HPDE6-E6E7 (cell line): Measurements from ENCODE around the gene CLN5.
A peak's percentile ranks its signal among the peaks of the same experiment; 100 is the strongest.
"Not testable (repeated sequence)": the region's sequence is repeated elsewhere in the genome, so short reads cannot be mapped to it uniquely, and the experiment has no call there.

Experiments used
- DNase-seq: peaks from one replicate; pipeline ENCODE4 v3.0.0; 2011; ENCODE audit warnings: missing footprints; ENCODE audit errors: extremely low spot score

Gene CLN5

GRCh38 chr13:76975863-76976262 is 16.0 kb upstream of the CLN5 start:
- no peak for DNase-seq

DNA sequence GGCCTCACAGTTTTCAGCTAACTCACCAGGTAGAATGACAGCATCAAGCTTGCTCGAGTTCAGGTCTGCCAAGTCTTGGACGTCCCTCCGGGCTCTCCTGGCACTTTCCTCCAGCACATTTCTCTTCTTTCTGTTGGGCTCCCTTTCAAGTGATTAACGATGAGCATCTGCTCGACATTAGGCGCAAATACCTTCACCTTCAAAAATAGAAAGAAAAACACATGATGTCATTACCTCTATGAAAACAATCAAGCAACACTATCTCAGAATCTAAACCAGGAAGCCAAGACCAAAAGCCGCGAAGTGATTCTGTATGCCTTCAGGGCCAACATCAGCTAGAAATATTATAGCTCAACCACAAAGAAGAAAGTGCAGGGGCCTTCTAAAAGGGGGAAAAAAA is 15.4 kb upstream of the CLN5 start:
- DNase-seq = no peak

DNA sequence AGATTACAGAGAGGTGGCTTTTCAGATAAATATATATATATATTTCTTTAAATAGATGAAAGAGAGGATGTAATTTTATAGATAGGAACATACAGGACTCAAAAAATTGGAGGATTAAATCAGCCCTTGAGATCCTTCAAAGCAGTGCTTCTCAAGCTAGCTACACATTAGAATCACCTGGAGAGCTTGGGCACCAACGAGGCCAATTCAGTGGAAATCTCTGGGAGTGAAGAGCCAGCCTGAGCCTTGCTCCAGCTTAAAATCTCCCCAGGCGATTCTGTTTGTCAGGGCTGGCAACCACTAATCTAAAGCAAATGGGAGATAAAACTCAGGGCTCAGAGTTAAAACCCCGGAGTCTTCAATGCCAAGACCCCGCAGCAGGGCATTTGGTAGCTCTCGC is 15.0 kb upstream of the CLN5 start:
- no peak for DNase-seq

- DNase-seq = peak; percentile 86
These were observed 11.7 kb upstream of the CLN5 start for GRCh38 chr13:76980075-76980718.

DNA sequence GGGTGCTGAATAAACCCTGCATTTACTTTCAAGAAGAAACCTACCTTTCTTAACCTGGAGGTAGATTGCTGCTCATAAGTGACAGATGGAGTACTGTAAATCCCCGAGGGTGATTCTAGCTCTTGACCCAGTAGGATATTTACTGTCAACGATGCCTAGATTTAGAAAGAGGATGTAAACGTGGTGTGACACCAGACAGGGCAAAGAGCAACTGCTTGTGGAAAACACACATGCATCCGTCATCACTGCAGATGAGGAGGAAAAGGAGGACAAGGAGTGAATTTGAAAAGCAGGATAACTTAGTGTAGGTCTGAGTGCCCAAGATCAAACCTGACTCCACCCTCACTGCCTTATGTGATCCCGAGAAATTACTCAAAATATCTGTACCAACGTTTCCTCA is 9.8 kb upstream of the CLN5 start:
- DNase-seq = no peak

DNA sequence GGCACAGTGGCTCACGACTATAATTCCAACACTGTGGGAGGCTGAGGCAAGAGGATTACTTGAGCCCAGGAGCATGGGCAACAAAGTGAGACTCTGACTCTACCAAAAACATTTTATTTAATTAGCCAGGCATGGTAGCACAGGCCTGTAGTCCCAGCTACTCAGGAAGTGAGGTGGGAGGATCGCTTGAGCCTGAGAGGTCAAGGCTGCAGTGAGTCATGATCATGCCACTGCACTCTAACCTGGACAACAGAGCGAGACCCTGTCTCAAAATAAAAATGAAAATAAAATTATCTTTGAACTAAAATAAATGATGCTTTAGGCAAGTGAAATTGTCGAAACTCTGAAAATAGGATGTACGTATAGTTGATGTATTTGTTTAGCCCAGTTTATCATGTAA is 8.2 kb upstream of the CLN5 start:
- DNase-seq = no peak

DNA sequence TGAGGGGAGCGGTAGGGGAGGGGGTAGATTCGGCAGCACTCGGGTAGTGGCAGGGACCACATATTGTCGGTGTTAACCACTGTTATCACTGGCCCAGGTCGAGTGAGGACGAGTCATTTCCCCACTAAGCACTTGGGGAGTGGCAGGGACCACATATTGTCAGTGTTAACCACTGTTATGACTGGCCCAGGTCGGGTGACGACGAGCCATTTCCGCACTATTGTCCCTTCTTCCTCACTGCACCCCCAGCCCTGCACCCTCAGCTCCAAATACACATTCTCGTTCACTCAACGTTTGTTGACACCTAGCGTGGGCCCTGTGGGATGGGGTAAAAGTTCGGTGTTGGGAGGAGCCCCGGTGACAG is 467 bp upstream of the CLN5 start:
- no peak for DNase-seq

- DNase-seq = no peak
These were observed 694 bp downstream of the CLN5 start for GRCh38 chr13:76992548-76993001.

- no peak for DNase-seq
These were observed 1.1 kb downstream of the CLN5 start for GRCh38 chr13:76993021-76993420.

DNA sequence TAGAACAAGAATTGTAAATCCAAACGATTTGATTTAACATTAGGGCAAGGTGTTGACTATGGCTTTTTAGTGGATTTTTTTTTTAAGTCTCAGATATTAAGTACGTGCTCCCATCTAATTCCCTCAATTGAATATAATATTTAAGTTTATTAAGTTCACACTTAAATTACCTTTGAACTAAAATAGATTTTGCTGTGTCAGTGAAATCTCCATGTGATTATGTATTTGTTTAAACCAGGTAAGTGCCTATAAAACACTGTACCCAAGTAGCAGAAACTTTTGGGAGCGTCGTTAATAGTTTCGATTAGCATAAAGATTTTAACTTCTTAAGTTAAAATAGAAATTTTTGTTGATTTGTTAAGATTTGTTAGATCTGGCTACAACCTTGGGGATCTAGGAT is 1.6 kb downstream of the CLN5 start:
- DNase-seq = no peak

DNA sequence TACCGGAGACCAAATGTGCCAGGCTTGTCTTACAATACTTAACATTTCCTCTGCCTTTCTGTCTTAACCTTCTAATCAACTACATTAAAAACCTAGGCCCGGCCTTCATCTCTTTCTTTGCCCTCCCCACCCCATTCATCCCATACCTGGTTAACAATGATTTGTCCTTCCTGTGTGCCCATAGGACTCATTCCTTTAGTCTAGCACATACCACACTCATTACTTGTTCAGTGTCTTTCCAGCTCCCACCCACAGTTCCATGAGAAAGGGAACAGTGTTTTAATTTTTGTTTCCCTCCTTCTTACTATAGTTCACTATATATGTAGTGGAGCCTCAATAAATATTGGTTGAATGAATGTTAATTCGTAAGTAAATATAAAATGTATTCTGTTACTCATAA is 2.4 kb downstream of the CLN5 start:
- no peak for DNase-seq

- DNase-seq = no peak
These were observed 8.6 kb downstream of the CLN5 start for GRCh38 chr13:77000475-77000874.

GRCh38 chr13:77001540-77001939 is 9.7 kb downstream of the CLN5 start:
- no peak for DNase-seq

DNA sequence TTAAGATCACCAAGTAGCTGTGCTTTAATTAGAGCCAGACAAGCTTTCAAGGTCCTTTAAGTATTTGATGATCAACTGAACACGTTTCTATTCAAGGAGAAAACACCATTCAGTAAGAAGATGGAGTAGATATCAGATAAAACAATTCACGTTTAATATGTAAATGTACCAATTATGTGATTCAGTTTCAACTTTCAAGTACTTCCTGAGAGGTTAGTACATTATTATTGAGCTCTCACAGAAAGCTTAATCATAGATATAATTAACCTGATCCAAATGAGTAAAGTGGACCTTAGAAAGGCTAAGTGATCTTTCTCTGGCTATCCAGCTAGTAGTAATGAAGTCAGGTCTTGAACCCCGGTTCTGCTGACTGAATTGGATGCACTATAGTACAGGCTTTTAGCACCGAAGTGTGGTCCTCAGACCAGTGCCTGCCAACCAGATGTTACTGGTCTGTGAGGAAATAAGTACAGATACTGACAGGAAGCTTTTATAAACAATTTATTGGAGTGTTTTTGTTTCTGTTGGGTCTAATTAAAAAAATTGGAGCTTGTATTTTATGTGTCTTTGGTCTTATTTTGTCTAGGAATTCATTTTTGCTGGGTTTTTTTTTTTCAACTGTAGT is 10.2 kb downstream of the CLN5 start:
- DNase-seq = no peak

DNA sequence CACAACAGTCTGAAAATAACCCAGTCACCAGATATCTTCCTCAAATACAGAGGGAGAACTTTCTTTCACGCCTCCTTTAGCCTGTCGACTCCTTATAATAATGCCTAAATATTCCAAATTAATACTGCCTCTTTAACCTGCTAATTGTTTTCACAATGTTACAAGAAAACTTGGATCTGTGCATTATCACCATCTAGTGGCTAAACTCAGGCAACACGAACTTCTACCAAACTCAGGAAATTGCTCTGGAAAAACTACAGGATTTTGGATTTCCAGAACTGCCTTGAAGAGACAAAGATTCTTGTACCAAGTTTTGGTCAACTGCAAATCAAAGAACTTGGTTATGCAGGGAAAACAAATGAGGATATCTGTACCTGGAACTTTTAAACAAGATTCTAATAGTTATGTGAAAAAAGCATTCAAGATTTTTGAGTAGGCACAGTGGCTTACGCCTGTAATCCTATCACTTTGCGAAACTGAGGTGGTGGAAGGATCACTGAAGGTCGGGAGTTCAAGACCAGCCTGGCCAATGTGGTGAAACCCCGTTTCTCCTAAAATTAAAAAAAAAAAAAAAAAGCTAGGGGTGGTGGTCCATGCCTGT is 10.8 kb downstream of the CLN5 start:
- no peak for DNase-seq

DNA sequence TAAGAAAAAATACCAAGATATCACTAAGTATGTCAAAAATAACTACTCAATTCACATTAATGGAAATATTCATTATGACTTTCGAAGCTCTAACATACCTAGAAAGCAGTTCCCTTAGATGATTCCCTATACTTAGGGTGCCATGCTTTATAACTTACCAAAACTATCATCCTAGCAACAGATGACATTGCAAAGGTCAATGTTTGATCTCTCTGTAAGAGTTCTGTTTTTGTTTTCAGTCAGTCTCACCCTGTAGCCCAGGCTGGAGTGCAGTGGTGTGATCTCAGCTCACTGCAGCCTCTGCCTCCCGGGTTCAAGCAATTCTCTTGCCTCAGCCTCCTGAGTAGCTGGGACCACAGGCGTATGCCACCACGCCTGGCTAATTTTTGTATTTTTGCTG is 16.5 kb downstream of the CLN5 start:
- DNase-seq = not testable (repeated sequence)

- no peak for DNase-seq
These were observed 17.1 kb downstream of the CLN5 start for GRCh38 chr13:77009011-77009410.

DNA sequence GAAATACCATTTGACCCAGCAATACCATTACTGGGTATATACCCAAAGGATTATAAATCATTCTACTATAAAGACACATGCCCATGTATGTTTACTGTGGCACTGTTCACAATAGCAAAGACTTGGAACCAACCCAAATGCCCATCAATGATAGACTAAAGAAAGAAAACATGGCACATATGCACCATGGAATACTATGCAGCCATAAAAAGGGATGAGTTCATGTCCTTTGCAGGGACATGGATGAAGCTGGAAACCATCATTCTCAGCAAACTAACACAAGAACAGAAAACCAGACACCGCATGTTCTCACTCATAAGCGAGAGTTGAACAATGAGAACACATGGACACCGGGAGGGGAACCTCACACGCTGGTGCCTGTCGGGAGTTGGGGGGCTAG is 17.8 kb downstream of the CLN5 start:
- not testable (repeated sequence) for DNase-seq

- DNase-seq = no peak
These were observed 22.1 kb downstream of the CLN5 start for GRCh38 chr13:77013853-77014542.

- DNase-seq = no peak
These were observed 23.2 kb downstream of the CLN5 start for GRCh38 chr13:77014906-77015685.

- DNase-seq = no peak
These were observed 24.5 kb downstream of the CLN5 start for GRCh38 chr13:77016251-77016812.
